NCI-H128 (cell line): Measurements from ENCODE around the gene CERS6.

Experiments
- DNase-seq: peaks from one replicate; lab custom pipeline; 2025; ENCODE audit not compliant: unreplicated experiment; lab: John Stamatoyannopoulos, UW

The CERS6 gene

DNA sequence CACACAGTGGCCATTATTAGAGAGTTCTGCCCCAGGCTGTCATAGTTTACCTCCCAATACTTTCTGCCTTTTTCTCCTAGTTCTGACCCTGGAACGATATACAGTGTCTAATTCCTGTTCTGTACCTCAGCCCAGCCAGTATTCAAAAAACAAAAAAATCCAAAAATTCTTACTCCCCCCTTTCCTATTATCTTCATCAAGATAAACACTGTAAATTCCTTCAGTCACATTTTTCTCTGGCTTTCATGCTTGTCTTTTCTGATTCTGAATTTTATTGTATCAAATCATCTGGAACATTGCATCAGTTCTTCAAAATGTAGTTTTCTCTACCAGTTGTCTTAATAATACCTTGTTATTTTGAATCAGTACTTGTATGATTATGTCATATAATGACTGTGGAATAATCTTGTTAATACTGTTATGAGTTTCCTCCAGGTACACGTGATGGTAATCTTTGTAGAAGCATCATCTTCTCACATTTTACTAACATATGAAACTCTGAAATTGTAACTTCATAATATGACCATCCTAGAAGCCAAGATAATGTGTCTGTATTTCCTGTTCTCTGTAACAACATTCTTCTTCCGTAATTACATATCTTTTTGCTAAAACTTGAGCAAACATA is 267.3 kb downstream of the CERS6 start:
- DNase-seq = no peak

DNA sequence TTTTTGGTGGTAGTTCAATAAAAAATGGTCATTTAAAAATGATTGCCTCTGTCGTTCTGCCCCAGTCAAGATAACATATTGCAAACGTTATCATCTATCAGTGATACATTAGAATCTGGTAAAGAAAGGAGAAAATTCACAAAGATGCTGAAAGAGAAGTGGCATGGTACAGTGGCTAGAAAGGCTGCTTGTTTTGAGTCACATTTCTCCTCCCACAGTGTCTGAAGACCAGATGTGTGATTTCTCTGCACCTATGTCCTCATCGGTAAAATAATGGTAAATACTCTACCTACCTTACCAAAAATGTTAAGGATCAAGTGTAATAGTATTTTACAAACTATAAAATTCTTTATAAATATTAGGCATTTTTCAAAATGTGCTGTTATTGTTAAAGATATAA is 270.3 kb downstream of the CERS6 start:
- no peak for DNase-seq

GRCh38 chr2:168727904-168728470 is 271.9 kb downstream of the CERS6 start:
- no peak for DNase-seq

DNA sequence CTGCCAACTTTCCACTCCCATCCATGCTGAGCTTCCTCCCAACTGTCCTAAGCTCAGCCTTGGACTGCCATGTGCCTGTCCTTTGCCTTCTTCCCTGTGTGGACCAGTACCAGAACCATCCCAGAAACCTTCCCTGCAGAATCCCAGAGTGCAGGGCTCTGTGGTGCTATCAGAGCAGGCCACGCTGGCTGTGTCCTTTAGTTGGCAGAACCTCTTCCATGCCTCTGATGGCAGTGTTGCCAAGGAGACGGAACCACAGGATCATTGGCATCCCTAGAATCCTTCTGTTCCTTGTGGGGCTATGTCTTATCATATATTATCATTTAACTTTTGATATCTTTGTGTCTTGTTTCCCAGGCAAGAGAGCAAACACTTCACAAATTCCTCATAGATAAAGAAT is 273.4 kb downstream of the CERS6 start:
- no peak for DNase-seq

DNA sequence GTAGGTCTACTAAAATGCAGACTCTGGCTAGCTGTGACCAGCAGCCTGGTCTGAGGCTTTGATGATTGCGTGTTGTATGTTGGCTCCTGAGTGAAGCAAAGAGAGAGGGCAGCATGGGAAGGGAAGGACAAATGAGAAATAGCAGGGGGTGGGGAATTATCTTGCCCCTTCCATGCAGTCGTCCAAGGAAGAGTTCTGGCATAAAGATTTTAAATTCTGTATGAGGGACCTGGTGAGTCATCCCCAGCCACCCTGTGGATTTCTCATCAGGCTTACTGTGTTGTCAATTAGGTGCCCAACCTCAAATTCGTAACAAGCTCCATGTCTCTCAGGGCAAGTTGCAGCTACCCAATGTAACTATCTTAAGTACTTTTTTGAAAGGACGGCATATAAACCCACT is 274.3 kb downstream of the CERS6 start:
- DNase-seq = no peak

DNA sequence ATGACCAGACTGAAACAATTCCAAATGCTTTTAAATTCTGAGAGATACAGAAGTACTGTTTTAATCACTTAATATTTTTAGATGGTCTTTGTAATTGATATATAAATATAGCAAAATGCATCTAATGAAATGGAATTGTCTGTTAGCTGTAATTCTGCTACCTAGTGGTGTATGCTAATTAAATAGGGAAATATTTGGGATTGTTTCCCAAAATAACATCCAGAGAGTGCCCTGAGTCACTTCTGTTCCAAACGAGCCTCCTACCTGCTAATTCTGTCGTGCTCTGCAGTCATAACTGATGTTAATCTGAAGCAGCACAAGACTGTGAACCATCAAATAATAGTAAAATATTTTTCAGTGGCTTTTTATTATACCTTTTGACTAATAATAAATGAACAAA is 274.9 kb downstream of the CERS6 start:
- no peak for DNase-seq

DNA sequence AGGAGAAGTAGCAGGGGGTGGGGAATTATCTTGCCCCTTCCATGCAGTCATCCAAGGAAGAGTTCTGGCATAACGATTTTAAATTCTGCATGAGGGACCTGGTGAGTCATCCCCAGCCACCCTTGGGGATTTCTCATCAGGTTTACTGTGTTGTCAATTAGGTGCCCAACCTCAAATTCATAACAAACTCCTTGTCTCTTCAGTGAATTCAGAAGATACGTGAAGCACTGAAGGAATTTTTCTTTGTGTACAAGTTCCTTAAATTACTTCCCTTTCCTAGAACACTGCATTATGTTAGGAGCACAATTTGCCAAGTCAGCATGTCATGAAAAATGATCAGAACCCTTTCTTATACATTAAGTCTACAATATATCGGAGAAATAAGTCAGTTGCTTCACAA is 275.5 kb downstream of the CERS6 start:
- no peak for DNase-seq

- DNase-seq = no peak
Observed at GRCh38 chr2:168732100-168732499, 276.0 kb downstream of the CERS6 start.

DNA sequence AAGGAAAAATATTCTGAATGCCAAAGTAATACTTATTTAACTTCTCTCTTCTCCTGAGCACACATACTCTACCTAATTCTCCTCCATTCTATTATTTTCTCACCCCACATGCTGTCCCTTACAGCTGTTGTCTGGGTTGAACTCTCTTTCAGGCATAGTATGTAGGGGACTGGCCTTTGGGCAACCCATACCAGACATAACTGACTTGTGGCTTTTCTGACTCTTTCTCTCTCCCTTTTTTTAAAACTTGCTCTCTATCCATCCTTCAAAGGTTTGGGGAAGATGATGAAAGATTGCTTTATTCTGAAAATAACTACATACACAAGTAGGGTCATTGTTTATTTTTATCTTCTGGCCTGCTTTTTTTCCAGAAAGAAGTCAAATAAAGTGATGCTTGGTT is 276.4 kb downstream of the CERS6 start:
- no peak for DNase-seq

- no peak for DNase-seq
Observed at GRCh38 chr2:168734199-168734760, 278.2 kb downstream of the CERS6 start.

GRCh38 chr2:168736649-168737445 is 280.8 kb downstream of the CERS6 start:
- DNase-seq = no peak

- DNase-seq = no peak
Observed at GRCh38 chr2:168738062-168738461, 282.0 kb downstream of the CERS6 start.

GRCh38 chr2:168740360-168740759 is 284.3 kb downstream of the CERS6 start:
- no peak for DNase-seq

DNA sequence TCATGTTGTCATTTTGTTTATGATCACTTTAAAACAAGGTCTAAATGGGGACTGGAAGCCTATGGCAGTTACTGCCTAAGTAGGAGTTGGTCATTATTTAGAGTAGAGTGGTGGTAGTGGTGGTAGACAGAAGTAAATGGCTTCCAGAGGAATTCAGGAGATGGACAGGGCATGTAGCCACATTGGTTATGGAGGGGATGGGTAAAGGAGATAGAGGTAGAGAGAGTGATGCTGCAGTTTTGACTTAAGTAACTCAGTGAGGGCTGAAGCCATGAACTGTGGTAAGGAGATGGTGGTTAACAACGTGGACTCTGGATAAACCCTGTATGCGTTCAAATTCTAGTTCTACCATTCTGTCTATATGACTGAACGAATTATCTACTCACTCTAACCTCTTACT is 284.7 kb downstream of the CERS6 start:
- no peak for DNase-seq

DNA sequence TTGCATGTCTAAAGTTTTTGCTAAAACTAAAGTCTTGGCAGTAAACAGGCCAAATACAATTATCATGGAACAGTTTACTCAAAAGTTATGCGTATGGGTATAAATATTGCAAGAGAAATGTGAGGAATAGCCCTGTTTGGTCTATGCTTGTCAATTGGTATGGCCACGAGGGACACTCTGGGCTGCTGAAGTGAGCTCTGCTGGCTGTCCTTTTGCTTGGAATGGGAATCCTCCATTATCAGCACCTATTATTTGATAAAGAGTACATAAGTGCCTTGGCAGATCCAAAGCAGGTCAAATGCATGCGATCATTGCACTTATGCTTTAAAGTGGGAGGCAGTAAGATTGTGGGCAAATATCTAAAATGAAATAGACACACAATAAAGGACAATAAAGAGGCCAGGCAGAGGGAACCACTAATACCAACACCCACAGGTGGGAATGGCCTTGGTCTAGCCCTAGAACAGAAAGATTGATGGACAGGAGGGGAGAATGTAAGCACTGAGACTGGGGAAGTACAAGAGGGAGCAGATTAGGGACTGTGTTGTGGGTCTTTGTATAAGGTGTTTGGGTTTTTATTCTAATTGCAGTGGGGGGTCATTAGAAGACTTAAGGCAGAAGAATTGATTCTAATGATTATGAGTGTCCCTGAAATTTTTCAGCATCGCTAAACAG is 286.3 kb downstream of the CERS6 start:
- no peak for DNase-seq

GRCh38 chr2:168744844-168745243 is 288.8 kb downstream of the CERS6 start:
- DNase-seq = no peak

- no peak for DNase-seq
Observed at GRCh38 chr2:168748461-168748860, 292.4 kb downstream of the CERS6 start.

DNA sequence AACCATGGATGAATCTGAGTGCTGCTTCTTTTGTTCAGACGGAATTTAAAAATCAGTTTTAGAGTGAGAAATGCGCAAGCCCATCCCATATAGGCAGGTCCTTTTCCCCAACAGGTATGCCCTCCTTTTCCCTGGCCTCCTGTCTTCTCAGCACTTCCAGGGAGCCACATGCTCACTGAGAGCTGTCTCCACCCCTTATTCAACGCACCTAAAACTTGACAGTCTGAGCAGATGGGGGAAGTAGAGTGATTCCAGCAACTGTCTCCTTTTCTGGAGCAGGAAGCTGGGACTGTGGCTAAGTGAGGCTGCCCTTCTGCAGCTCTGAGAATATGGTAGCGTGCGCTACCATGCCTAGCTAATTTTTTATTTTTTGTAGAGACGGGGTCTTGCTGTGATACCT is 293.2 kb downstream of the CERS6 start:
- DNase-seq = no peak

- no peak for DNase-seq
Observed at GRCh38 chr2:168751104-168751740, 295.1 kb downstream of the CERS6 start.

GRCh38 chr2:168752361-168752760 is 296.3 kb downstream of the CERS6 start:
- no peak for DNase-seq

GRCh38 chr2:168753765-168754329 is 297.8 kb downstream of the CERS6 start:
- DNase-seq = no peak
